ENCODE data around the gene FBXL4.

The FBXL4 gene

DNA sequence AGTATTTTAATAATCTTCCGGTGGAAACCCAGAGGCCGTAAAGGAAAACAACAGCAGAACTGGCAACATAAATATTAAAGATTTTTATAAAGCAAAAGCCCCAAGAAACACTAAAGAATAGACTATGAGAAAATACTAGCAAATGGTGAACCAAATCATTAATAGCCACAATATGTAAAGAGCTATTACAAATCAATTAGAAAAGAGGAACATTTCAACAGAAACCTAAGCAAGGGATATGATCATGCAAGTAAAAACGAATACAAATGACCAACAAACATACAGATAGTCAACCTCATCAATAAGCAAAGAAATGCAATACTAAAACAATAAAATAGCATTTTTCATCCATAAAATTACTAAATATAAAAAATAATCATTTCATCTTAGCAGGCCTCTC, 3.6 kb downstream of the FBXL4 start:
- Histone ChIP-seq H3F3A (ENCODE audit: control insufficient read depth, insufficient read depth) (peaks cover 13% of the 10 kb centered on the region; the same call in 1 of the 2 replicates), H3K36me3 (ENCODE audit: control insufficient read depth, low read length) (peaks cover 22% of the 10 kb centered on the region), H3K4me1 (ENCODE audit: control insufficient read depth, low read length) (peaks cover 26% of the 10 kb centered on the region), H3K79me2 (ENCODE audit: control insufficient read depth, low read length) (peaks cover 82% of the 10 kb centered on the region), H3K4me2 (ENCODE audit: low read length) (no peak overlapping the region), H3K27ac (ENCODE audit: low read depth, low read length) (no peak overlapping the region), H3K9me2 (replicated peaks; ENCODE audit: control insufficient read depth, low read length) (no peaks in the 10 kb centered on the region), H4K20me1 (ENCODE audit: control insufficient read depth, insufficient read depth, low read depth, low read length) (no peaks in the 10 kb centered on the region), H3K27me3 (ENCODE audit: control insufficient read depth, low read length) (no peaks in the 10 kb centered on the region), H3K4me3 (ENCODE audit: low read length) (no peak overlapping the region), H3K9me3 (ENCODE audit: control insufficient read depth, insufficient read depth, low read length) (peaks cover 4% of the 10 kb centered on the region; the same call in 1 of the 2 replicates)
- no peak for TF ChIP-seq EZH2phosphoT487 (IDR thresholded peaks at IDR 0.05; ENCODE audit: borderline replicate concordance, low read length)
- TF ChIP-seq, protein P1, sequence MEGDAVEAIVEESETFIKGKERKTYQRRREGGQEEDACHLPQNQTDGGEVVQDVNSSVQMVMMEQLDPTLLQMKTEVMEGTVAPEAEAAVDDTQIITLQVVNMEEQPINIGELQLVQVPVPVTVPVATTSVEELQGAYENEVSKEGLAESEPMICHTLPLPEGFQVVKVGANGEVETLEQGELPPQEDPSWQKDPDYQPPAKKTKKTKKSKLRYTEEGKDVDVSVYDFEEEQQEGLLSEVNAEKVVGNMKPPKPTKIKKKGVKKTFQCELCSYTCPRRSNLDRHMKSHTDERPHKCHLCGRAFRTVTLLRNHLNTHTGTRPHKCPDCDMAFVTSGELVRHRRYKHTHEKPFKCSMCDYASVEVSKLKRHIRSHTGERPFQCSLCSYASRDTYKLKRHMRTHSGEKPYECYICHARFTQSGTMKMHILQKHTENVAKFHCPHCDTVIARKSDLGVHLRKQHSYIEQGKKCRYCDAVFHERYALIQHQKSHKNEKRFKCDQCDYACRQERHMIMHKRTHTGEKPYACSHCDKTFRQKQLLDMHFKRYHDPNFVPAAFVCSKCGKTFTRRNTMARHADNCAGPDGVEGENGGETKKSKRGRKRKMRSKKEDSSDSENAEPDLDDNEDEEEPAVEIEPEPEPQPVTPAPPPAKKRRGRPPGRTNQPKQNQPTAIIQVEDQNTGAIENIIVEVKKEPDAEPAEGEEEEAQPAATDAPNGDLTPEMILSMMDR (IDR thresholded peaks at IDR 0.05; ENCODE audit: low read depth, low read length, poor library complexity, severe bottlenecking), result no peak

DNA sequence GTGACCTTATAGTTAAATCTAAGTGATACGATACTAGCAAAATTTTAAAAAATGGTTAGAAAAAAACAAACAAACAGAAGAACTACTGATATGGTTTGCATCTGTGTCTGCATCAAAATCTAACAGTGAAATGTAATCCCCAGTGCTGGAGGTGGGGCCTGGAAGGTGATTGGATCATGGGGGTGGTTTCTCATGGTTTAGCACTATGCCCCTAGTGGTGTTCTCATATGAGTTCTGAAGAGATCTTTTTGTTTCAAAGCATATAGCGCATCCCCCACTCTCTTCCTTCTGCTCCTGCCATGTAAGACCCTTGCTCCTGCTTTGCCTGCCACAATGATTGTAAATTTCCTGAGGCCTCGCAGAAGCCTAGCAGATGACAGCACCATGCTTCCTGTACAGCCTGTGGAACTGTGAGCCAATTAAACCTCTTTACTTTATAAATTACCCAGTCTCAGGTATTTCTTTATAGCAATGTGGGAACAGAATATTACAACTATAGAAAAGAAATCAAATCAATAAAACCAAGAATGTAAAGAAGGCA, 5.4 kb downstream of the FBXL4 start:
- peaks cover 23% of the 10 kb centered on the region for H3K4me1 ChIP-seq (ENCODE audit: control insufficient read depth, low read length)
- H3K36me3 ChIP-seq (ENCODE audit: control insufficient read depth, low read length), result peaks cover 22% of the 10 kb centered on the region
- TF ChIP-seq, protein P1 (IDR thresholded peaks at IDR 0.05; ENCODE audit: low read depth, low read length, poor library complexity, severe bottlenecking), result no peak
- TF ChIP-seq EZH2phosphoT487 (IDR thresholded peaks at IDR 0.05; ENCODE audit: borderline replicate concordance, low read length), result no peak
- H3K4me2 ChIP-seq (ENCODE audit: low read length), result no peak overlapping the region
- H3K4me3 ChIP-seq (ENCODE audit: low read length), result no peak overlapping the region
- no peaks in the 10 kb centered on the region for H4K20me1 ChIP-seq (ENCODE audit: control insufficient read depth, insufficient read depth, low read depth, low read length)
- H3K79me2 ChIP-seq (ENCODE audit: control insufficient read depth, low read length), result peaks cover 96% of the 10 kb centered on the region
- no peaks in the 10 kb centered on the region for H3K27me3 ChIP-seq (ENCODE audit: control insufficient read depth, low read length)
- no peak overlapping the region for H3K27ac ChIP-seq (ENCODE audit: low read depth, low read length)
- peaks cover 13% of the 10 kb centered on the region; the same call in 1 of the 2 replicates for H3F3A ChIP-seq (ENCODE audit: control insufficient read depth, insufficient read depth)
- H3K9me2 ChIP-seq (replicated peaks; ENCODE audit: control insufficient read depth, low read length), result no peaks in the 10 kb centered on the region
- H3K9me3 ChIP-seq (ENCODE audit: control insufficient read depth, insufficient read depth, low read length), result peaks cover 4% of the 10 kb centered on the region; the same call in 1 of the 2 replicates

DNA sequence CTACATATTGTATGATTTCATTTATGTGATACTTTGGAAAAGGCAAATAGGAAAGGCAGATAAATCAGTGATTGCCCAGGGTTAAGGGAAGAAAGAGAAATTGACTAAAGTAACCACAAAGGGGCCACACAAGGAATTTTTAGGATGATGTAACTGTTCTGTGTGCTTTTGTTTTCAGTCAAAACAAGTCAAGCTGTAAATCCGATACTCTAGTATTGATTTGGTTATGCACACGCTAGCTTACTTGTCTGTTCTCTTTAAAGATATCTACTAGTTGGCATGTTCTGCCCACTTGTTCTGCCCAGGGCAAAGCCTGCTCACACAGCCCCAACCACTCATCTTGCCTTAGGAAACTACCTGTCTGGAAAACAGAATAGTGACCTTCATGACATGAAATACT, 6.4 kb downstream of the FBXL4 start:
- Histone ChIP-seq H3K4me2 (ENCODE audit: low read length) (no peak overlapping the region), H3K9me2 (replicated peaks; ENCODE audit: control insufficient read depth, low read length) (no peaks in the 10 kb centered on the region), H4K20me1 (ENCODE audit: control insufficient read depth, insufficient read depth, low read depth, low read length) (no peaks in the 10 kb centered on the region), H3F3A (ENCODE audit: control insufficient read depth, insufficient read depth) (peaks cover 9% of the 10 kb centered on the region; the same call in 1 of the 2 replicates), H3K27ac (ENCODE audit: low read depth, low read length) (no peak overlapping the region), H3K27me3 (ENCODE audit: control insufficient read depth, low read length) (no peaks in the 10 kb centered on the region), H3K79me2 (ENCODE audit: control insufficient read depth, low read length) (peaks cover 93% of the 10 kb centered on the region), H3K9me3 (ENCODE audit: control insufficient read depth, insufficient read depth, low read length) (peaks cover 4% of the 10 kb centered on the region; the same call in 1 of the 2 replicates), H3K4me3 (ENCODE audit: low read length) (no peak overlapping the region), H3K36me3 (ENCODE audit: control insufficient read depth, low read length) (peaks cover 22% of the 10 kb centered on the region), H3K4me1 (ENCODE audit: control insufficient read depth, low read length) (peaks cover 18% of the 10 kb centered on the region)
- TF ChIP-seq, protein P1 (IDR thresholded peaks at IDR 0.05; ENCODE audit: low read depth, low read length, poor library complexity, severe bottlenecking), result no peak
- TF ChIP-seq EZH2phosphoT487 (IDR thresholded peaks at IDR 0.05; ENCODE audit: borderline replicate concordance, low read length), result no peak
